ENCODE data around the gene SPATA13.
"Not testable (repeated sequence)": the region's sequence is repeated elsewhere in the genome, so short reads cannot be mapped to it uniquely, and the experiment has no call there.

The SPATA13 gene

GRCh38 chr13:24284889-24285565, 124.5 kb downstream of the SPATA13 start:
- DNase-seq: no peak

- DNase-seq: no peak
Observed at GRCh38 chr13:24286624-24287023, 126.1 kb downstream of the SPATA13 start.

- DNase-seq: no peak
Observed at GRCh38 chr13:24287748-24288287, 127.3 kb downstream of the SPATA13 start.

GRCh38 chr13:24288870-24289269, 128.3 kb downstream of the SPATA13 start:
- DNase-seq: no peak

- no peak for DNase-seq
Observed at GRCh38 chr13:24290280-24290932, 129.9 kb downstream of the SPATA13 start.

- no peak for DNase-seq
Observed at GRCh38 chr13:24292481-24292880, 132.0 kb downstream of the SPATA13 start.

- DNase-seq: no peak
Observed at GRCh38 chr13:24293746-24294145, 133.2 kb downstream of the SPATA13 start.

- no peak for DNase-seq
Observed at GRCh38 chr13:24299488-24300114, 139.1 kb downstream of the SPATA13 start.

GRCh38 chr13:24301434-24301833, 140.9 kb downstream of the SPATA13 start:
- no peak for DNase-seq

GRCh38 chr13:24301911-24302310, 141.4 kb downstream of the SPATA13 start:
- no peak for DNase-seq

GRCh38 chr13:24304620-24305019, 144.1 kb downstream of the SPATA13 start:
- no peak for DNase-seq

- DNase-seq: no peak
Observed at GRCh38 chr13:24306632-24307031, 146.1 kb downstream of the SPATA13 start.

GRCh38 chr13:24307211-24308067, 146.9 kb downstream of the SPATA13 start:
- DNase-seq: no peak

- no peak for DNase-seq
Observed at GRCh38 chr13:24308068-24308445, 147.5 kb downstream of the SPATA13 start.

GRCh38 chr13:24308488-24309020, 148.0 kb downstream of the SPATA13 start:
- DNase-seq: no peak

GRCh38 chr13:24309300-24309699, 148.8 kb downstream of the SPATA13 start, which contains the start of gene C1QTNF9:
Gene C1QTNF9, plus strand, starts transcription at chr13:24309580. Its CDS starts 6,424 bp downstream, at chr13:24316004.
- not testable (repeated sequence) for DNase-seq

GRCh38 chr13:24313439-24313838, 152.9 kb downstream of the SPATA13 start:
- DNase-seq: no peak

GRCh38 chr13:24317835-24318234, 157.3 kb downstream of the SPATA13 start:
- not testable (repeated sequence) for DNase-seq

GRCh38 chr13:24318878-24319277, 158.4 kb downstream of the SPATA13 start:
- DNase-seq: not testable (repeated sequence)

GRCh38 chr13:24319641-24320040, 159.1 kb downstream of the SPATA13 start:
- DNase-seq: not testable (repeated sequence)

GRCh38 chr13:24321416-24321815, 160.9 kb downstream of the SPATA13 start:
- not testable (repeated sequence) for DNase-seq

- not testable (repeated sequence) for DNase-seq
Observed at GRCh38 chr13:24322470-24322869, 161.9 kb downstream of the SPATA13 start.

Data from T-helper 9 cell (primary cell).